ENCODE measurements around the gene DCDC1. TPM values are rescaled to one million over a fixed set of nuclear protein-coding genes. Genes with fewer than 3 reads are reported as not detected.

DCDC1 gene
- total RNA-seq, 1 experiment from 2014 or later = 1.5 TPM

GRCh38 chr11:31132531-31133421 lies 236.8 kb downstream of the DCDC1 start:
- POLR2A ChIA-PET = no interaction called here
- H3K4me2 ChIP-seq (ENCODE audit: low read length) = no peak overlapping the region
- no peak overlapping the region for H2AFZ ChIP-seq (ENCODE audit: low read depth, low read length, poor library complexity, severe bottlenecking)

More at GRCh38 chr11:31132531-31133421, 236.8 kb downstream of the DCDC1 start:
- H3K9ac ChIP-seq (ENCODE audit: low read length) = no peak overlapping the region
- ChIA-PET RAD21 (ENCODE audit: low non-redundant PET in 1 of 2, low total read pairs in 2 of 2, uncharacterized antibody in 2 of 2, unreplicated experiment in 2 of 2) (no interaction called here), CTCF (no interaction called here)
- TF ChIP-seq SRF (IDR thresholded peaks at IDR 0.05; ENCODE audit: low read depth) (no peak), FOSL1 (IDR thresholded peaks at IDR 0.05; ENCODE audit: low read depth) (no peak), ZFX (IDR thresholded peaks at IDR 0.05) (no peak), EGR1 (IDR thresholded peaks at IDR 0.05; ENCODE audit: low read depth) (no peak), MAX (IDR thresholded peaks at IDR 0.05) (no peak), CEBPB (IDR thresholded peaks at IDR 0.05; ENCODE audit: low read depth) (no peak), JUND (IDR thresholded peaks at IDR 0.05) (no peak), EZH2phosphoT487 (IDR thresholded peaks at IDR 0.05; ENCODE audit: borderline replicate concordance) (no peak), ZNF274 (IDR thresholded peaks at IDR 0.05; ENCODE audit: low read depth, low read length) (no peak), CBX3 (IDR thresholded peaks at IDR 0.05; ENCODE audit: low read depth) (no peak), EZH2 (IDR thresholded peaks at IDR 0.05) (no peak), ELF1 (IDR thresholded peaks at IDR 0.05; ENCODE audit: borderline replicate concordance, low read depth) (no peak), REST (IDR thresholded peaks at IDR 0.05; ENCODE audit: low read depth) (no peak), ATF3 (IDR thresholded peaks at IDR 0.05) (no peak)
- intact Hi-C loops (cut with micrococcal nuclease) = no loop called here
- no peaks in the 10 kb centered on the region for H3K36me3 ChIP-seq (ENCODE audit: control insufficient read depth in 1 of 2, insufficient read depth in 2 of 2, low read length in 2 of 2)
- H3K9me2 ChIP-seq (ENCODE audit: insufficient read depth) = no peaks in the 10 kb centered on the region
- H3K4me3 ChIP-seq (replicated peaks in 1 of 2; ENCODE audit: low read depth in 1 of 2, low read length in 2 of 2) = no peak overlapping the region
- no peak for ATAC-seq
- H4K20me1 ChIP-seq (ENCODE audit: insufficient read depth) = no peaks in the 10 kb centered on the region
- no TSS peak for BruUV-seq (replicated peaks)
- no peaks in the 10 kb centered on the region for H3K4me1 ChIP-seq (ENCODE audit: control insufficient read depth in 1 of 2, insufficient read depth in 2 of 2, low read length in 2 of 2)
- H3K79me2 ChIP-seq (ENCODE audit: insufficient read depth, low read length) = no peaks in the 10 kb centered on the region
- H3K9me3 ChIP-seq (ENCODE audit: control insufficient read depth in 1 of 2, insufficient read depth in 1 of 2, low read depth in 1 of 2, low read length in 2 of 2) = no peaks in the 10 kb centered on the region
- no peak for DNase-seq (ENCODE audit: low read depth, low spot score)
- no peak overlapping the region for H3K27ac ChIP-seq (ENCODE audit: low read depth, low read length)
- H3K27me3 ChIP-seq (ENCODE audit: insufficient read depth, low read length) = no peaks in the 10 kb centered on the region

All from HCT116 (cell line).